PC-9 (cell line): ENCODE results near the gene ADIPOR2.

Experiments
- EZH2 ChIP-seq: fragments of 200-600 bp; sonication (generic); IDR thresholded peaks from 2 replicates; pipeline ENCODE4 v1.8.0; 2017; ENCODE audit warnings: antibody characterized with exemption, low read depth
- TF ChIP-seq, protein P1 (sequence below): fragments of 200-600 bp; sonication (generic); conservative IDR thresholded peaks from 2 replicates; pipeline ENCODE4 v1.6.1; 2017; ENCODE audit warnings: mixed run types, antibody characterized with exemption, mild to moderate bottlenecking, moderate library complexity

DNA sequence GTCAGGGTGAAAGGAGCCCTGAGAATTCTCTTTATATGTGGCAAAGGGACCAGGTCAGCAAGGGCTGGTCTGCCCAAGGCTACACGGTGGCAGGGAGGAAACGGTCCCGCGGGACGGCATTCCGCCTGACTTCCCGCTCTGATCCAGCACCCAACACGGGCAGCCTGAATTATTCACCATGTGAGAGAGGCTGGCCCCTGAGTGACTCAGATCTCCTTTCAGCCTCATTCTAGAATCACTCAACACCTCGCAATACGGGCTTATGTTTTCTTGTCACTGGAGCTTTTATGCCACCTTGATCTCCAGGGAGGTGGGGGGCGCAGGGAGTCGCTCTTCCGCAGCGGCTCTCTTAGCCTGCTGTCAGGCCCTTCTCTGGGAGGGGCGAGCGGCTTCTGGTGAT, 138.0 kb downstream of the ADIPOR2 start:
- TF ChIP-seq, protein P1, sequence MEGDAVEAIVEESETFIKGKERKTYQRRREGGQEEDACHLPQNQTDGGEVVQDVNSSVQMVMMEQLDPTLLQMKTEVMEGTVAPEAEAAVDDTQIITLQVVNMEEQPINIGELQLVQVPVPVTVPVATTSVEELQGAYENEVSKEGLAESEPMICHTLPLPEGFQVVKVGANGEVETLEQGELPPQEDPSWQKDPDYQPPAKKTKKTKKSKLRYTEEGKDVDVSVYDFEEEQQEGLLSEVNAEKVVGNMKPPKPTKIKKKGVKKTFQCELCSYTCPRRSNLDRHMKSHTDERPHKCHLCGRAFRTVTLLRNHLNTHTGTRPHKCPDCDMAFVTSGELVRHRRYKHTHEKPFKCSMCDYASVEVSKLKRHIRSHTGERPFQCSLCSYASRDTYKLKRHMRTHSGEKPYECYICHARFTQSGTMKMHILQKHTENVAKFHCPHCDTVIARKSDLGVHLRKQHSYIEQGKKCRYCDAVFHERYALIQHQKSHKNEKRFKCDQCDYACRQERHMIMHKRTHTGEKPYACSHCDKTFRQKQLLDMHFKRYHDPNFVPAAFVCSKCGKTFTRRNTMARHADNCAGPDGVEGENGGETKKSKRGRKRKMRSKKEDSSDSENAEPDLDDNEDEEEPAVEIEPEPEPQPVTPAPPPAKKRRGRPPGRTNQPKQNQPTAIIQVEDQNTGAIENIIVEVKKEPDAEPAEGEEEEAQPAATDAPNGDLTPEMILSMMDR = no peak
- no peak for TF ChIP-seq EZH2
